GM20000 (cell line): ENCODE results near the gene C15orf40.

Experiments
- DNase-seq: peaks from one replicate; pipeline ENCODE4 v3.0.0; 2012; ENCODE audit warnings: low spot score
- CTCF ChIP-seq: IDR thresholded peaks from 2 replicates; pipeline ENCODE4 v1.5.1; 2012; ENCODE audit warnings: mild to moderate bottlenecking, control low read depth; ENCODE audit errors: extremely low read depth, missing control alignments

C15orf40 gene

GRCh38 chr15:82992436-82992998 is 18.9 kb downstream of the C15orf40 start:
- no peak for DNase-seq
- TF ChIP-seq CTCF, result no peak

- DNase-seq, result peak; percentile 55
- no peak for TF ChIP-seq CTCF
Observed at GRCh38 chr15:82986442-82986780, 25.0 kb downstream of the C15orf40 start.

GRCh38 chr15:82985688-82986441 is 25.6 kb downstream of the C15orf40 start, which contains the start of gene RAMAC:
Gene RAMAC (plus strand): TSS chr15:82986210. CDS start chr15:82989019, 2,809 bp downstream.
- DNase-seq, result peak; percentile 90
- no peak for TF ChIP-seq CTCF

- no peak for TF ChIP-seq CTCF
- no peak for DNase-seq
Observed at GRCh38 chr15:82980981-82981380, 30.5 kb downstream of the C15orf40 start.

GRCh38 chr15:82979726-82980125 is 31.7 kb downstream of the C15orf40 start:
- no peak for DNase-seq
- no peak for TF ChIP-seq CTCF

GRCh38 chr15:82978438-82978837 is 33.0 kb downstream of the C15orf40 start:
- TF ChIP-seq CTCF, result no peak
- DNase-seq, result no peak

- DNase-seq, result no peak
- no peak for TF ChIP-seq CTCF
Observed at GRCh38 chr15:82977076-82977475, 34.4 kb downstream of the C15orf40 start.
